Urinary bladder (tissue), 4 donors: ENCODE measurements around the gene ASAP2. TPM values are rescaled to one million over a fixed set of nuclear protein-coding genes. Genes with fewer than 3 reads are reported as not detected.
A peak's percentile ranks its signal among the peaks of the same experiment; 100 is the strongest.

ENCODE experiments used
- DNase-seq: peaks from one replicate; pipeline ENCODE4 v3.0.0-alpha.2; 2015; ENCODE audit errors: extremely low spot score
- H3K27ac ChIP-seq: one replicate; pipeline ENCODE4 v1.5.1; 2013; ENCODE audit warnings: low read depth, mild to moderate bottlenecking, moderate library complexity
- H3K36me3 ChIP-seq: one replicate; pipeline ENCODE4 v1.6.1; 2013; ENCODE audit warnings: mild to moderate bottlenecking, moderate library complexity; ENCODE audit not compliant: insufficient read depth
- H3K4me1 ChIP-seq: one replicate; pipeline ENCODE4 v1.6.1; 2013; ENCODE audit warnings: mild to moderate bottlenecking, moderate library complexity; ENCODE audit not compliant: insufficient read depth
- H3K4me3 ChIP-seq: one replicate; pipeline ENCODE4 v1.5.1; 2013; ENCODE audit warnings: low read depth, low read length
- WGBS: extraction: QIAGEN DNeasy Blood & Tissue Kit; methylation state at CpG from one replicate; pipeline ENCODE4 v1.1.7; 2013; 5-methylcytosine and 5-hydroxymethylcytosine counted together
- polyA plus RNA-seq: library from polyadenylated mRNA; stranded (reverse); fragments of 200-250 nt; gene quantifications from one replicate; pipeline ENCODE4 v1.2.3, GENCODE V29; 2013
- total RNA-seq: library from RNA; depleted of rRNA; stranded (reverse); fragments of >200 nt; gene quantifications from one replicate; pipeline ENCODE4 v1.2.3, GENCODE V29; 2014
- donor health status: healthy with polysubstance abuse.
- donor health status: healthy.

The ASAP2 gene
- total and polyA plus RNA-seq, 2 donors: 10.2 to 34.8 TPM

DNA sequence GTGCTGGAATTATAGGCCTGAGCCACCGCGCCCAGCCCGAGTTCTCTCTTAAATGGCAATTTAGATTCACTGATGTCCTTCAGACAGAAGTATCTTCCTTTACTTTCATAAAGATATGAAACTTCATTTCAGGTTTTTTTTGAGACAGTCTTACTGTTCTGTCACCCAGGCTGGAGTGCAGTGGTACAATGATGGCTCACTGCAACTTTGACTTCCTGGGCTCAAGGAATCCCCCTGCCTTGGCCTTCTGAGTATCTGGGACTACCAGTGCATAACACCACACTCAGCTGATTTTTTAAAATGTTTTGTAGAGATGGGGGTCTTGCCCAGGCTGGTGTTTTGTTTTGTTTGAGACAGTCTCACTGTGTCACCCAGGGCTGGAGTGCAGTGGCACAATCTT, 203.5 kb downstream of the ASAP2 start:
- WGBS: 99% methylated on average over 3 of the region's 3 CpGs
- peaks cover 4% of the 10 kb centered on the region for H3K36me3 ChIP-seq

GRCh38 chr2:9412781-9413180, 206.2 kb downstream of the ASAP2 start:
- H3K27ac ChIP-seq: no peak overlapping the region
- DNase-seq: no peak
- no peak overlapping the region for H3K4me3 ChIP-seq
- no peaks in the 10 kb centered on the region for H3K4me1 ChIP-seq
- 77% methylated on average over 7 of the region's 7 CpGs for WGBS
- peaks cover 2% of the 10 kb centered on the region for H3K36me3 ChIP-seq

More for the DNA sequence above, 203.5 kb downstream of the ASAP2 start:
- Histone ChIP-seq H3K27ac (no peak overlapping the region), H3K4me3 (no peak overlapping the region), H3K4me1 (peaks cover 3% of the 10 kb centered on the region)
- DNase-seq: no peak

GRCh38 chr2:9415516-9416169, 209.0 kb downstream of the ASAP2 start:
- Histone ChIP-seq H3K4me3 (no peak overlapping the region), H3K27ac (no peak overlapping the region), H3K4me1 (no peaks in the 10 kb centered on the region), H3K36me3 (peaks cover 2% of the 10 kb centered on the region)
- 87% methylated on average over 16 of the region's 16 CpGs for WGBS
- no peak for DNase-seq

DNA sequence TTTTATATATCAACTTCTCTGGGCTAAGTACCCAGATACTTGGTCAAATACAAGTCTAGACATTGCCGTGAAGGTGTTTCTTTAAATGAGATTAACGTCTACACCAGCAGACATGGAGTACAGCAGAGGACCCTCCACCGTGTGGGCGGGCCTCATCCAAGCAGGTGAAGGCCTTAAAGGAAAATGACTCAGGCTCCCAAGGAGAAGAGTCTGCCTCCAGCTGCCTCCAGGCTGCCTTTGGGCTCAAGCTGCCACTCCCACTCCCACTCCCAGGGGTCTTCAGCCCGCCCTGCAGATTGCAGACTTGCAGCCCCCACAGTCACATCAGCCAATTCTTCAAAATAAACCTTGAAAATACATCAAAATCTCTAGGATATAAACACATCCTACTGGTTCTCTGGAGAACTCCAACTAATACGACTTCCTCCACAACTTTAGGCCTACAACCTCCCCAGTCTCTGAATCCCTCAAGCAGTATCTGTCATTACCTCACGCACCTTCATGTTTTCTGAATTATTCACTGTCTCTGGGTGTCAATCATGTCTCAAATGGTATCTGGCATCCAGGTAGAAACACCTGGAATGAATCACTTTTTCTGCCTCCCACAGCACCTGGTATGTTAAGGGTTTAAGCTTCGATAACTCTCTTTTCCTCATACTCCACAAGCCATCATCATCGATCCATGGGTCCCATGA, 209.8 kb downstream of the ASAP2 start:
- peaks cover 2% of the 10 kb centered on the region for H3K36me3 ChIP-seq
- DNase-seq: no peak
- WGBS: 91% methylated on average over 9 of the region's 9 CpGs
- H3K4me1 ChIP-seq: no peaks in the 10 kb centered on the region
- H3K4me3 ChIP-seq: no peak overlapping the region
- no peak overlapping the region for H3K27ac ChIP-seq

- no peaks in the 10 kb centered on the region for H3K4me1 ChIP-seq
- peaks cover 2% of the 10 kb centered on the region for H3K36me3 ChIP-seq
- no peak for DNase-seq
- no peak overlapping the region for H3K27ac ChIP-seq
- 95% methylated on average over 7 of the region's 7 CpGs for WGBS
- H3K4me3 ChIP-seq: no peak overlapping the region
Measured at GRCh38 chr2:9416962-9417316, 210.3 kb downstream of the ASAP2 start.

DNA sequence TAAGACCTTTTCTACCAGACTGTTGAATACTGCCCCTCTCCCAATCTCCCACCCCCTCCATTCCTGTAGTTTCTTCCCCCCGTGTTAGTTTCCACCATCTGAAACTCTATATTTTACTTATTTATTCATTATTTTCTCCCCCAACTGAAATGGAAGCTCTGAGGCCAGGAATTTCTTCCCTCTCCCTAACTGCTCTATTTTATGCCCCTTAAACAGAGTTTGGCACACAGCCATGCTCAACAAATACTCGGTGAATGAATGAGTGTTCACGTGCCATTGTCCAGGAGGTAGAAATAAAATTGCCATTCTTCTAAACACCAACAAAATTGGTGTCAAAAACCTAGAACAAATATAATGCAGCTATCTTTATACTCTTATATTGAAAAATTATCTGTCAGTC, 211.1 kb downstream of the ASAP2 start:
- no peak for DNase-seq
- Histone ChIP-seq H3K27ac (no peak overlapping the region), H3K4me3 (no peak overlapping the region), H3K4me1 (no peaks in the 10 kb centered on the region), H3K36me3 (no peaks in the 10 kb centered on the region)
- 73% methylated on average over 3 of the region's 3 CpGs for WGBS

- no peak overlapping the region for H3K27ac ChIP-seq
- no peak overlapping the region for H3K4me3 ChIP-seq
- whole genome bisulfite sequencing: 89% methylated on average over 4 of the region's 4 CpGs
- no peaks in the 10 kb centered on the region for H3K36me3 ChIP-seq
- DNase-seq: no peak
- no peaks in the 10 kb centered on the region for H3K4me1 ChIP-seq
Measured at GRCh38 chr2:9418746-9419145, 212.1 kb downstream of the ASAP2 start.

DNA sequence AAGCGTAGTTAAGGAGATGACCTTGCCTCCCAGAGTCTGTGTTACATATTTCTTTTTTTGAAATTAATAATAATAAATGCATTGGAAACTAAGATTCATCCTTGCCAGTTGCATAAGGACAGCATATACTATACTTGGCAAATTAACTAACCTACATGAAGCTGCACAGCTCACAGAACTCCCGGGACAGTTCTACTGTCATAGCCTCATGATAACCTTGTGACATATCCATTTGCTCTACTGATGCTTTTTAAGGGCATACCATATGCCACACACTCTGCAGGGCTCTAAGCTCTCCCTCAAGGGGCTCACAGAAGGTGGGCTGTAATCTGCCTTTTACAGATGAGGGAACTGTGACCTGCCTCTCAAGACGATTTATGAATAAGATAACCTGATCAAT, 212.9 kb downstream of the ASAP2 start:
- H3K27ac ChIP-seq: no peak overlapping the region
- no peak overlapping the region for H3K4me3 ChIP-seq
- H3K4me1 ChIP-seq: no peaks in the 10 kb centered on the region
- DNase-seq: no peak
- 84% methylated on average over 3 of the region's 3 CpGs for WGBS
- H3K36me3 ChIP-seq: no peaks in the 10 kb centered on the region

GRCh38 chr2:9420495-9420894, 213.9 kb downstream of the ASAP2 start:
- no peak for DNase-seq
- no peak overlapping the region for H3K4me3 ChIP-seq
- 83% methylated on average over 10 of the region's 10 CpGs for WGBS
- H3K27ac ChIP-seq: no peak overlapping the region
- H3K36me3 ChIP-seq: no peaks in the 10 kb centered on the region
- no peaks in the 10 kb centered on the region for H3K4me1 ChIP-seq

DNA sequence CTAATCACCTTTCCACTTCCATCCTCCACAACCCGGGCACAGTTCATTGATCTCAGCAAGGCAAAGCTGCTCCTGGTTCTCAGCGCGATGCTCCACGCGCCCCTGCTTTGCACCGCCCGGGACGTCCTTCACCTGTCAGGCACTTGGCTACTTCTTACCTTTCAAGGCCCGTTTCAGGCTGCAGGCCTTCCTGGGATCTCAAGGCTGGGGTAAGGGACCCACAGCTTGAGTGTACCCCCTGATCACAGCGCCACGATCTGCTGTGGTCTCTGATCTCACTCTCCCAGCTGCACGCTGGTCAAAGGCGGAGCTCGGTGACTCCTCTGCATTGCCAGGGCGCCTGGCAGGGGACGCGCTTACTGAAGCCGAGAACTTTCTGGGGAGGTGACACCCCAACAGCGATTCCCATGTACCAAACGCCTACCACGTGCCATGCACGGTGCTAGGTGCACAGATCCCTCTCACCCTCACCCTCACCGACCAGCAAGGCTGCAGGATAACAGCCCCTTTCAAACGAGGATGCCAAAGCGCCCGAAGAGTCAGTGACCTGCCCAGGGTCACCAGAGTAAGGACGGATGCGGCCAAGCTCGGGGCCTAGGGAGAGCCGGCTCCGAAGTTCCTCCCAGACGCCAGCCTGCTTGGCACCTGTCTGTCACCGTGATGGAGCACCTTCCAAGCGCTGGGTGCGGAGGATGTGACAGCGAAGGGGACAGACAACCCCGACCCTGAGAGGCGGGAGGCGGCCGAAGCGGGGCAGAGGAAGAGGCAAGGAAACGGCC, 215.9 kb downstream of the ASAP2 start:
- H3K27ac ChIP-seq: peak overlapping the region; percentile 87
- no peak for DNase-seq
- 2% methylated on average over 42 of the region's 42 CpGs for WGBS

DNA sequence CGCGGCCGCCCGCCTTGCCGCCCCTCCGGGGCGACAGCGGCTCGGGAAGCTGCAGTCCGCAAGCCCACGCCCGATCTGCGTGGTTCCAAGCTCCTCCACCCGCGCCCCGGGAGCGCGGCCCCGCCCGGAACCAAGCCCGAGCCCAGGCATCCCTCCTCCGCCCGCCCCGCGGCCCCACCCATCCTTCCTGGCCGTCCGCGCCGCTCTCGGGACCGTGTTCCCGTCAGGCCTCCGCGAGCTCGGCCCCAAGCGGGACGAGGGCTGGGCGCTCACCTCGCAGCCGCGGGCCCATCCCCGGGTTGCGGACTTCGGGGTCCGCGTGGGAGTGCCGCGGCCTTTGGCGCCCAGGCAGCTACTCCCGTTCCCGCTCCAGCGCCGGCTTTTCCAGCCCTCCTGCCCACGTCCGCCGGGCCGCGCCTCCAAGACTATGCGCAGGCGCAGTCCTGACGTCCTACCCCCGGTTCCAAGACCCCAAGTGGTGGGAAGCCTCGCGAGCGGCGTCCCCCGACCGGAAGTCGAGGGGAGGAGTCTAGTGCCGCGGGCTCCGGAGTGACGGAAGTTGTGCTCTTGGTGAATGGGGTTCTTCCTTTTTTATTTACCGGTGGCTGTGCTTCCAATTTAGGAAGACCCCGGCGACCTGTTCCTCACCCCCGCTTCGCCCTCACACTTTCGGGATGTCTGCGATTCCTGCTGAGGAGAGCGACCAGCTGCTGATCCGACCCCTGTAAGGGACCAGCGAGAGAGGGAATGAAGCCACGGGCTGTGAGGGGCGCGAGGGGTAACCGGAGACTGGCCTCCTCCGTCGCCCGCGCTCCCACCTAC, 216.7 kb downstream of the ASAP2 start, which contains the start of the genes CPSF3 and ITGB1BP1:
TSS of gene CPSF3 (plus strand) at position 555 of the 822 bp plus-strand sequence. CDS start at position 675, 120 bp downstream.
TSS of gene ITGB1BP1 (minus strand) at position 429 of the 822 bp plus-strand sequence. CDS start 4,831 bp downstream, outside the sequence.
- Histone ChIP-seq H3K27ac (peak within 1 kb of the TSS; percentile 87), H3K36me3 (no peaks in the 10 kb centered on the region), H3K4me1 (no peaks in the 10 kb centered on the region), H3K4me3 (peak within 1 kb of the TSS; percentile 83)
- under 1% methylated on average over 89 of the region's 91 CpGs for WGBS
- DNase-seq: peak; percentile 96

More for the DNA sequence above, 215.9 kb downstream of the ASAP2 start:
- Histone ChIP-seq H3K36me3 (no peaks in the 10 kb centered on the region), H3K4me1 (no peaks in the 10 kb centered on the region), H3K4me3 (peak overlapping the region; percentile 83)

GRCh38 chr2:9423922-9424272, 217.3 kb downstream of the ASAP2 start:
- Histone ChIP-seq H3K4me3 (peak overlapping the region; percentile 83), H3K4me1 (no peaks in the 10 kb centered on the region), H3K27ac (no peak overlapping the region), H3K36me3 (no peaks in the 10 kb centered on the region)
- under 1% methylated on average over 21 of the region's 21 CpGs for WGBS
- no peak for DNase-seq
